GM19324 (cell line): Measurements from ENCODE around the gene ANP32A.

Experiments used
- ATAC-seq: cut with Tn5 transposase; IDR thresholded peaks from one replicate; pipeline ENCODE4 v1.9.1; 2021; ENCODE audit warnings: mild to moderate bottlenecking, moderate library complexity; ENCODE audit not compliant: unreplicated experiment, low FRiP score

Gene ANP32A

DNA sequence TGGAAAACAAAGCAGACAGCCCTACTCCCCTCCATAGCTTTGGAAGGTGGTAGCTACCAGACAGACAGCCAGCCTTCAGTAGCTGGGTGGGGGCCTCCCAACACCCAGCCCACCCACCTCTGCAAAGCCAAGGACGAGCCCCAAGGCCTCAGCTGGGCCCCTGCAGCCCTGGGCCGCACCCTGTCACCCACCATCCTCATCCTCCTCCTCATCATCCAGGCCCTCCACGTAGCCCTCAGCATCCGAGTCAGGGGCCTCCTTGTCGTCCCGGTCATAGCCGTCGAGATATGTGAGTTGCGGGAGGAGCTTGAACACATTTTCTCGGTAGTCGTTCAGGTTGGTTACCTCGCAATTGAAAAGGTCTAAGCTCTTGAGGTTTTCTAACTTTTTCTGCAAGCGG lies 36.5 kb downstream of the ANP32A start:
- ATAC-seq: no peak

DNA sequence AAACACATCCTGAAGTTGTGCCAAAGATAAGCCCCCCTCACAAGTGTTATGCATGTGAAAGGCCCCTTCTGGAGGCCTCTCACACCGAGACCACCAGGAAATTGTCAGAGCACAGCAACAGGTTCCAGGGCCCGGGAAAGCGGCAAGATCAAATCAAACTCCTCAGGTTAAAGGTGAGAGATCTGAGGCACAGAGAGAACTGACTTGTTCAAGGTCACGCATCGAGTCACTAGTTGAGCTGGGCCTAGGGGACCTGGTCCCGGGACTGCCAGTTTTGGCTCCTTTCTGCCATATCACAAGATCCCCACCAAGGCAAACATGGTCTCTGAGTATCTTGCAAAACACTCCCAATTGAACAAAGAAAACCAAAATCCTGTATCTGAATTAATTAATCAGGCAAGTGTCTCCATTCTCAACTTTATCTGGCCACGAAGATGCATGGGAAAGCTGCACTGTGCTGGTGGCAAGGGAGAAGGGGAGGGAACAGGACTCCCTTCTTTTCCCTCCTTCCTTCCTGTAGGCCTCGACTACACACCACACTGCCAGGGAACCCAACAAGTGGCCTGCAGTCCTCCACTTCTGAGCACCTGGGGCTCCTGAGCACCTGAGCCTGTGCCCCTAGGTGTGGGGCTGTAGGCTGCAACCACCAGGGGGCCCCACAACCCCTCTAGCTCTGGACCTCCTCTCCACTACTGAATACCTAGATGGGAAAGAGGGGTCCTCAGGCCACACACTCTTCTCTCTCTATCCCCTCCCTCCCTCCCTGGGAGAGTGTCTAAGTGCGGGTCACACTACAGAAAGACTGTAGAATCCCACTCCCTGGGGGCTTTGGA lies 37.3 kb downstream of the ANP32A start:
- no peak for ATAC-seq

DNA sequence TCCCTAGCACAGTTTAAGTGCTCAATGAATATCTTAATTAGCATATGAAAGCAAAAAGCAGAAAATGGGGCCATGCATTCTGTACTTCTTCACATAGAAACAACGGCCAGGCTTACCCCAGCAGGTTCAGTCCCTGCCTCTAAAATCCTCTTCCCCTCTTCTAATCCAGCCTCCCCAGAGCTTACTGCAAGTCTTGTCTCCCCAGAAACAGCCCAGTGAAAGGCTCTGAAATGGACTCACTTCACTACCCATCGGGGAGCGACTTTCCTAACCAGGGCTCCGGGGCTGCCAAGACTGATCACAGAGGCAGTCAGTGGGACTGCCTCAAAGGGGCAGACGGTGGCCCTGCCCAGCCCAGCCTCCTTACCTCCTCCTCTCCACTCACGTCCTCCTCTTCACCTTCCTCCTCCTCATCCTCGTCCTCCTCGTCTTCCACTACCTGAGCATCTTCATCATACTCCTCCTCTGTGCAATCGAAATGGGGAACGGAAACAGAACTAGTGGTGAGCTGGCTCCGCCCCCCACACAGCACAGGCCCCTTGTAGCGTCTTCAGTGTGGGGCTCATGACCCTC lies 38.0 kb downstream of the ANP32A start:
- ATAC-seq: no peak

DNA sequence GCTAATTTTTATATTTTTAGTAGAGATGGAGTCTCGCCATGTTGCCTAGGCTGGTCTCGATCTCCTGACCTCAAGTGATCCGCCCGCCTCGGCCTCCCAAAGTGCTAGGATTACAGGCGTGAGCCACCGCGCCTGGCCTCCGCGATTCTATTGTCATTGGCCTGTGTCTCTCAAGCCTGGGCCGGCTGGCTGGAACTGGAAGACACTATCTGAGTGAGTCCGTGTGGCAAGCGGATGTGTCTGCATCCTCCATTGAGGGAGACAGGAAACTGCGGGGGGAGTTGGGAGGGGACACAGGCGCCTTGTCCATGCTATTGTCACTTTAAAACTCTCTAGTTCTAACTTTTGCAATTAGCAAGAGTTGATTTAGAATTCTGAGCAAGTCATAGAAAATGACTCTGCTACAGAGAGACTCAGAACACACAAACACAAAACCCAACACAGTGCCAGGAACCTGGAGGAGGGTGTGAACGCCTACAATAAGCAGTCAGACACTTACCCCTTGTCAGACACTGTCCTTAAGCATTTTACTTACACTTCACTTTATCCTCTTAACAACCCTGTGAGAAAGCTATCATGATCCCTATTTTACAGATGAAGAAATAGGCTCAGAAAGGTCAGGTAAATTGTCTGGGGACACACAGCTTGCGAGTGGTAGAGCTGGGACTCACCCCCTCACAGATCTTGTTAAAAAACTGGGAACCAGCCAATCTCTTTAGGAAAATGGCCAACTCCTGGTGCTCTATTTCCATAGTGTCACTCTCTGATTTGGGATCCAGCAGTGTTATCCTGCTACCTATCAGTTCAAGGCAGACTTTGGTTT lies 38.7 kb downstream of the ANP32A start:
- ATAC-seq: no peak

DNA sequence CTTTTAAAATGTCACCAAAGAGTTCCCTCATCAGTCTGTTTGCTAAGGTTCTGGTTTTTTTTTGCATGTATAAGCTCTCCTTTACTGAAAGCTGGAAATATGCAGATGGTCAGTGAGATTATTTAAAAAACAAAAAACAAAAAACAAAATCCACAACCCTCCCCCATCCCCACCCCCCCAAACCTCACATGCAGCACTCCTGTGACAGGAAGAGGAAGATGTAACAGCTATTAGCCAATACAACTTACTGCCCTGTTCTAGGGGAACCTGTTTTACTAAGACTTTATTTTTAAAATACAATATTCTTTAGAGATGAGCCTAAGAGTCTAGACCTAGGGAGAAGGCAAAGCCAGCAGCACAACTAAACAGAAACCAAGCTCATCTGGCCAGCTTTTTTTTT lies 39.5 kb downstream of the ANP32A start:
- no peak for ATAC-seq

DNA sequence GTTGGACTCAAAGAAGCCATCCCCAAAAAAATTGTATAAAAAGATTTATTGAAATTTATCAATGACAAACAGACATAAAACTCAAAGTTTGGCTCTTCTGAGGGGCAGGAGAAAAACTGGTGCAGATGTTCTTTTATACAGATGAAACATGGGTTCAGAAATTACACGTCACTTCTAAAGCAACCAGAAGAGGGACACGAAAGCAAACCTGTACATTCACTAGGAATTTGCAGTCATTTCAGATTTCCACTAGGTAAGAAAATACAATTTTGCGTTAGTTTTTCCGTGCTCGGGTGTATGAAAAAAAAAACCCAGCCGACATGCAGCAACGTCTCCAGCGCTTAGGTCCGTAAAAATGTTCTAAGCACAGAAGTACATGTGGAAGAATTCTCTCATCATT lies 41.8 kb downstream of the ANP32A start:
- no peak for ATAC-seq

DNA sequence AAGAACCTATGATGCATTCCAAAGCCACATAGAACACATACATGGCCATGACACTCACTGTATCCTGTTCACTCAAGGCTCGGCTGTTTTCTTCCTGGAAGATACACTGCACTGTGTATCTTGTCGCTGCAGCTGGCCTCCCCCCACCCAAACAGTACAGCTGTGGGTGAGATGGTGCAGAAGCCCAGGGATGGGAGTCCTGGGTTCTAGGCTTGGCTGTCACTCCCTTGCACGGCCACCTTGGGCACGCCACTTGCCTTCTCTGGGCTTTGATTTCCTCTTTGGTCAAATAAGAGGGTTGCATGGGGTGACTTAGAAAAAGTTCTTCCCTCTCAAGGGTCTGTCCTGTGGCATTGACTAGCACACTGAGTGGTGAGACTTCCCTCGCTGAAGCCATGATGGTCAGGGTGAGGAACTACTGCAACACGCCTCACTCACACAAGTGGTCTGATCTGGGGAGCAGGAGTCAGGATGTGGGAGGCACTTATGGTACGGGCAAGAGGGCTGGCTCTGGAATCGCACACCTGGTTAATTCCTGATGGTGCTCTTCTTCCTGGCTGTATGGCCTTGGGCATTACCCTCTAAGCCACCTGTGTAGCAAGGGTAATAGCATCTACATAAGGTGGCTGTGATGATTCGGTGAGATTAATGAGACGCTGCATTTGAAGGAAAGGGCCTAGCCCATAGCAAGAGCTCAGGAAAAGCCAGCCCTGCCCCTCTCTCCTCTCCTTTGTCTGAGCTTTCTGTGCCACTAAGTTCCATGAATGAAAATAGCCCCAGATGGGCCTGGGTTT lies 44.0 kb downstream of the ANP32A start:
- no peak for ATAC-seq

DNA sequence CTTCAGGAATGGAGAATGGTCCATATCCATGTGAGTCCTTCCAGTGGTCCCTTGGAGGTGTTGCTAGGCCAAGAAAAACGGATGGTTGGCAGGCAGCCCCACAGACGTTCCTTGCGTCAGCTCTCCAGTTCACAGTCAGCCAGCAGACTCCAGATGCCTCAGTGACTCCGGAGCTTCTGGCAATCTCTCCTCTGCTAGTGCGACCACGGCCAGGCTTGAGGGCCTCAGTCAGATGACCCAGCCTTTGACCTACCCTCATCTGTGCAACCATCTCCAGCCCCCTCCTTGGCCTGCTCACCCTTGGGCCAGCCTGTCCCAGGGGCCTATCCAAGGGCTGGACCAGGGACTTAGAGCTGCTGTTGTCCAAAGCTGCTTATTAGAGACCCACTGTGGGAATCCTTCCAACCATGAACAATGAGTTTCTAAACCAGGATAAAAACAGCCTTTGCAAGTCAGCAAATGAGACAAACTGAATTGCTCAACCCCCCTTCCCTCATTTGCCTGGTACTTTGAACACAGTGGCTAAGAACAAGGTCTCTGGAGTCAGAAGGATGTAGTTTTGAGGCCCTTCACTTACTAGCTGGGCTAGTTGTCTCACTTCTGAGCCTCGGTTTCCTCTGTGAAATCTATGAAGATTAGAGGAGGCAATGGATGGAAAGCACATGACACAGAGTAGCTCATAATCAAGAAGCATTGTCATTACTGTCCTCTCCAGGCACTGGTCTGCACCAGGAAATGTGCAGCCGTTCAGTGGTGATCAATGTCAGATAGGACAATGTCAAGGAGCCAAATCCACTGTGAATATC lies 44.8 kb downstream of the ANP32A start:
- ATAC-seq: no peak

DNA sequence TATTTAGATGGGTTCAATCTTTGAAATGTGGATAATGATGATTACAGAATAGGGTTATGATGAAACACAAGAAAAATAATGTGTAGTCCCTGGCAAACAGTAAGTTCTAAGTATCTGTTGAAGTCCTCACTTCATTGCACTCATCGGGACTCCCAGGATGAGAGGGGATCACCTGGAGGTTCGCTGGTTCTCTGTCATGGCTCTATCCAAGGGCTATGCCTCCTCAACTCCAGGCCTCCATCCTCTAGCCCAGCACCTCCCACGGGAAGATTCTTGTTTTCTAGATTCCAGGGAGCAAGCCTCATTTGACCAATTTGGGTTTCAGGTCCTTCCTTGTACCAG lies 45.5 kb downstream of the ANP32A start:
- ATAC-seq: no peak

DNA sequence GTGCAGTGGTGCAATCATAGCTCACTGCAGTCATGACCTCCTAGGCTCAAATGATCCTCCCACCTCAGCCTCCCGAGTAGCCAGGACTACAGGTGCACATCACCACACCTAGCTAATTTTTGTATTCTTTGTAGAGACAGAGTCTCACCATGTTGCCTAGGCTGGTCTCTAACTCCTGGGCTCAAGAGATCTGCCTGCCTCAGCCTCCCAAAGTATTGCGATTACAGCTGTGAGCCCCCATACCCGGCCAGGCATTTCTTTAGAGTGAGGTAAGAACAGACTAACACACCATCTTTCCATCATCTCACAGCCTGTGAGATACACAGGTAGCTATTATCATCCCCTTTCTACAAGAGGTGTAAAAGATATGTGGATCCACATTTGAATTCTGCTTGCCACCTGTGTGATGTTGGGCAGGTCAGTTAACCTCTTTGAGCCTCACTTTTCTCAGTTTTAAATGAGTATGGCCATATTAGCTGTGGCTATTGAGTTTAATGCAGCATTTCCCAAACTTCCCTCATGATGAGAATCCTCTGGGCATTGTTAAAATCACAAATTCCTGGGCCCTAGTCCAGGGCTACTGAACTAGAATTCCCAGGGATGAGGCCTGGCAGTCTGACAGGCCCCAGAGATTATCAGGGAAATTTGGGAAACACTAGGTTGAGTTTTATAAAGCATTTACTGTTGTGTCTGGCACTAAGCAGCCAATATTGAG lies 46.0 kb downstream of the ANP32A start:
- no peak for ATAC-seq

DNA sequence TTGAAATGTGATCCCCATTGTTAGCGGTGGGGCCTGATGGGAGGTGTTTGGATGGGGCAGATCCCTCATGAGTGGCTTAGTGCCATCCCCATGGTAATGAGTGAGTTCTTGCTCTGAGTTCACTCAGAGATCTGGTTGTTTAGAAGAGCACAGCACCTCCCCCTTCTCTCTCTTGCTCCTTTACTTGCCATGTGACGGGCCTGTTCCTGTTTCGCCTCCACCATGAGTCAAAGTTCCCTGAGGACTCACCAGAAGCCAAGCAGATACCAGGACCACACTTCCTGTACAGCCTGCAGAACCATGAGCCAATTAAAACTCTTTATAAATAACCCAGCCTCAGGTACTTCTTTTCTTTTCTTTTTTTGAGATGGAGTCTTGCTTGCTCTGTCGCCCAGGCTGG lies 46.6 kb downstream of the ANP32A start:
- ATAC-seq: no peak

DNA sequence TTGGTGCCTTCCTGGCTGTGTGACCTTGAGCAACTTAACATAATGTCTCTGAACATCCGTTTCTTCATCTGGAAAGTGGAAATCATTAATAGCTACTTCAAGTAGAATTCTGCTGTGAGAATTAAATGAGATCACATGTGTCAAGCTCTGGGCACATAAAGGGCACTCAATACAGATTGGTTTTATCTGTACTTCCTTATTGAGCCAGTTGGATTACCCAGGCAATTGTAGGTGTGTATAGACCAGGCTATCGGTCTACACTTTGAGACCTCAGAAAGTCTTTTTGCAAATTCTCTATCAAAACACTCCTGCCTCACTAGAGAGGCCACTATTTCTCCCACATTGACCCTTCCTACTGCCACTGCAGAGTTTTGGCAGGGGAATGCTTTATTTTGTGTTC lies 47.7 kb downstream of the ANP32A start:
- no peak for ATAC-seq

DNA sequence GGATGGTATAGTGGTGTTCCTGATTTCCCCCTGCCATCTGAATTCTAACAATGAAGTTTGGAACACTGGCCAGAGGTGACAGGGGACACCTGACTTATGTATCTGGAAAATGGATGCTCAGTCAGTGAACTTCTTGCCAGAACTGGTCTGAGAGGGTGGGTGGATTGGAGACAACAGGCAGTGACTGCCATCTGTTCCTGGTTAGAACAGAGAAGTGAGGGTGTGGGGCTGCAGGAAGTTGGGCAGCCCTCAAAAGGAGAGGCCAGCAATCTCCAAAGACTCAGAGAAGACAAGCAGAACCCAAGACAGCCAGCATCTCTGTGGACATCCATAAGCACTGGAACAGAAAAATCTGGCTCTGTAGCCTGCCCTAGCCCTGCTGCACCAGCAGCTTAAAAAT lies 50.5 kb downstream of the ANP32A start:
- ATAC-seq: no peak

DNA sequence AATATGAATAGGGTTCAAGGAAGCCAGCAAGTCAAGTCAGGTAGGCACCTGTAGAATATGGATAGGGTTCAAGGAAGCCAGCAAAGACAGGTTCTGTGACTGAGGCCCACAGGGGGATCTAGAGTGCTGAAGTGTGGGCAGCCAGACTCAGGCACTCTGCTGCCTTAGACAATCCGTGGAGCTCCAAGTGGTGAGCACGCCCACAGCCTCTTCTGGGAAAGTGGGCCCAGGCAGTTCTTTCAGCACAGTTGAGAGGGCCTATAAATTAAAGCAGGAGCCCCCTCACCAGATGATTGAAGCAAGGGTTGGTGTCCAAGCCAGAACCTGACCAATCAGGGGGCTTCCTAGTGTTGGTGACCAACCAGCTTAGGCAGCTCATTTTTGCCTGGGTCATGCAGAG lies 51.0 kb downstream of the ANP32A start:
- no peak for ATAC-seq

DNA sequence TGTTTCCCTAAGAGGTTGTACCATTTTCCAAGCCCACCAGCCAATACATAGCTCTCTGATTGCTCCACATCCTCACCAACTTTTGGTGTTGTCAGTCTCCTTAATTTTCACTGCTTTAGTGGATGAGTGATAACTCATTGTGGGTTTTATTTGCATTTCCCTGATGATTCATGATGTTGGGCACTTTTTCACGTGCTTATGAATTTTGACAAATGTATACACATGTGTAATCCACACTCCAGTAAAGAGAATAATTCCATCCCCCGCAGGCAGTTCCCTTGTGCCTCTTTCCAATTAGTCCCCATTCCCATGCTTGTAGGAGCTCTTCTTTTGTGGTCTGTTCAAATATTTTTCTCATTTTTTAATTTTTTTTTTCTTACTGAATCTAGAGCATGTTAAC lies 52.4 kb downstream of the ANP32A start:
- no peak for ATAC-seq

DNA sequence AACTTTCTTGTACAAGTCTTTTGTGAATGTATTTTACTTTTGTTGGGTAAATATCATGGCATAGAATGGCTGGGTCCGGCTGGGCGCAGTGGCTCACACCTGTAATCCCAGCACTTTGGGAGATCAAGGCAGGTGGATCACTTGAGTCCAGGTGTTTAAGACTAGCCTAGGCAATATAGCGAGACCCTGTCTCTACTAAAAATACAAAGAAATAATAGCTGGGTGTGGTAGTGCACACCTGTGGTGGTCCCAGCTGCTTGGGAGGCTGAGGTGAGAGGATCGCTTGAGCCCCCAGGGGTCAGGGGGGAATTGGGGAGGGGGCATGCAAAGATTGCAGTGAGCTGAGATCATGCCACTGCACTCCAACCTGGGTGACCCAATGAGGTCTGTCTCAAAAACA lies 52.9 kb downstream of the ANP32A start:
- ATAC-seq: no peak

DNA sequence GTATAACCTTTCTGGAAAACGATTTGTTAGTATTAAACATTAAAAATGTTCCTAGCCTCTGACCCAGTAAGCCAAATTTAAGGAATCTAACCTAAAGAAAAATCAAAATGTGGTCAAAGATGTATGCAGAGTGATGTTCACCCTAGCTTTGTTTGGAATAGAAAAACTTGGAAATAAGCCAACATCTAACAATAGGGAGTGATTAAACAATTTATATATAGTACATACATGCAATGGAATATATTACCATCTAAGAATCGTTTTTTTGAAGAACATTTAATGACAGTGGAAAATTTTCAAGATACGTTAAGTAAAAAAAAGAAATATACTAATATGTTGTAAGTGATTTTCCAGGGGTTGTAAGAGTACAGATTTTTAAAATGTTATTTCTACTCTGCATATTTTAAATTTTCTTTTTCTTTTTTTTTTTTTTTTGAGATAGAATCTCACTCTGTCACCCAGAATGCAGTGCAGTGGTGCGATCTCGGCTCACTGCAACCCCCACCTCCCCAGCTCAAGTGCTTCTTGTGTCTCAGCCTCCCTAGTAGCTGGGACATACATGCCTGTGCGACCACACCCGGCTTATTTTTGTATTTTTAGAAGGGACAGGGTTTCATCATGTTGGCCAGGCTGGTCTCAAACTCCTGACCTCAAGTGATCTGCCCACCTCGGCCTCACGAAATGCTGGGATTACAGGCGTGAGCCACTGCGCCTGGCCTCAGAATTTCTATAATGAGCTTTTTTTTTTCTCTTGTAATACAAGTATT lies 54.9 kb downstream of the ANP32A start:
- no peak for ATAC-seq

DNA sequence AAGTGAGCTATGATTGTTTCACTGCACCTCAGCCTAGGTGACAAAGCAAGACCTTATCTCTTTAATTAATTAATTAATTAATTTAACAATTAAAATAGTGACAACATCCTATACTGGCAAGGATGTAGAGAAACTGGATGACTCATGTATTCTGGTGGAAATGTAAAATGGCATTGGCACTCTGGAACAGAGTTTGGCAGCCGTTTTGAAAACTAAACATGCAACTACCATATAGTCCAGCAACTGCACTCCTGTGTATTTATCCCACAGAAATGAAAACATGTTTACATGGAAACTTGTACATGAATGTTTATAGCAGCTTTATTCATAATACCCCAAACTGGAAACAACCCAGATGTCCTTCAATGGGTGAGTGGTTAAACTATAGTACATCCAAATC lies 56.6 kb downstream of the ANP32A start:
- no peak for ATAC-seq

DNA sequence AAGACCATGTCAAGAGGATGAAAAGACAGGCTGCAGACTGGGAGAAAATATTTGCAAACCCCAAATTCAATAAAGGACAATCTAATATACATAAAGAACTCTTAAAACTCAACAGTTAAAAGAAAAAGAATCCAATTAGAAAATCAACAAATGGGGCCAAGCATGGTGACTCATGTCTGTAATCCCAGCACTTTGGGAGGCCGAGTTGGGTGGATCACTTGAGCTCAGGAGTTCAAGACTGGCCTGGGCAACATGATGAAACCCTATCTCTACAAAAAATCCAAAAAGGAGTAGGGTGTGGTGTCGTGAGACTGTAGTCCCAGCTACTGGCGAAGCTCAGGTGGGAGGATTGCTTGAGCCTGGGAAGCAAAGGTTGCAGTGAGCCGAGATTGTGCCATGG lies 57.6 kb downstream of the ANP32A start:
- ATAC-seq: no peak
